IPS-15b (cell line): ENCODE measurements around the gene SDR39U1.
A peak's percentile ranks its signal among the peaks of the same experiment; 100 is the strongest.

ENCODE experiments used
- H3K27me3 ChIP-seq: one replicate; pipeline ENCODE4 v1.6.1; 2013; ENCODE audit warnings: low read length; ENCODE audit not compliant: control insufficient read depth, insufficient read depth
- H3K36me3 ChIP-seq: one replicate; pipeline ENCODE4 v1.6.1; 2013; ENCODE audit warnings: low read length; ENCODE audit not compliant: control insufficient read depth, insufficient read depth
- H3K4me1 ChIP-seq: one replicate; pipeline ENCODE4 v1.6.1; 2013; ENCODE audit warnings: mild to moderate bottlenecking, low read length; ENCODE audit not compliant: control insufficient read depth, insufficient read depth
- H3K4me3 ChIP-seq: one replicate; pipeline ENCODE4 v1.5.1; 2013; ENCODE audit warnings: low read depth, low read length
- H3K9ac ChIP-seq: one replicate; pipeline ENCODE4 v1.6.1; 2013; ENCODE audit warnings: low read depth, mild to moderate bottlenecking, low read length
- H3K9me3 ChIP-seq: one replicate; pipeline ENCODE4 v1.6.1; 2013; ENCODE audit warnings: mild to moderate bottlenecking, low read length; ENCODE audit not compliant: control insufficient read depth, insufficient read depth

SDR39U1 gene

GRCh38 chr14:24411443-24412389 lies 30.9 kb downstream of the SDR39U1 start:
- H3K9ac ChIP-seq, result no peak overlapping the region

GRCh38 chr14:24409956-24410355 lies 32.6 kb downstream of the SDR39U1 start:
- Histone ChIP-seq H3K4me1 (no peaks in the 10 kb centered on the region), H3K27me3 (no peaks in the 10 kb centered on the region), H3K4me3 (no peak overlapping the region), H3K9ac (no peak overlapping the region), H3K36me3 (peaks cover 21% of the 10 kb centered on the region), H3K9me3 (no peaks in the 10 kb centered on the region)

More at GRCh38 chr14:24411443-24412389, 30.9 kb downstream of the SDR39U1 start:
- Histone ChIP-seq H3K4me1 (no peaks in the 10 kb centered on the region), H3K27me3 (no peaks in the 10 kb centered on the region), H3K9me3 (no peaks in the 10 kb centered on the region), H3K4me3 (no peak overlapping the region), H3K36me3 (peaks cover 21% of the 10 kb centered on the region)

GRCh38 chr14:24409192-24409591 lies 33.4 kb downstream of the SDR39U1 start:
- H3K9me3 ChIP-seq, result no peaks in the 10 kb centered on the region
- H3K36me3 ChIP-seq, result peaks cover 16% of the 10 kb centered on the region
- H3K4me1 ChIP-seq, result no peaks in the 10 kb centered on the region
- H3K4me3 ChIP-seq, result no peak overlapping the region
- no peaks in the 10 kb centered on the region for H3K27me3 ChIP-seq
- no peak overlapping the region for H3K9ac ChIP-seq

- Histone ChIP-seq H3K4me1 (no peaks in the 10 kb centered on the region), H3K9me3 (no peaks in the 10 kb centered on the region), H3K36me3 (peaks cover 16% of the 10 kb centered on the region), H3K27me3 (no peaks in the 10 kb centered on the region), H3K9ac (no peak overlapping the region), H3K4me3 (no peak overlapping the region)
Measured at GRCh38 chr14:24408764-24409163, 33.8 kb downstream of the SDR39U1 start.

GRCh38 chr14:24407608-24408325 lies 34.8 kb downstream of the SDR39U1 start:
- Histone ChIP-seq H3K9me3 (no peaks in the 10 kb centered on the region), H3K4me3 (no peak overlapping the region), H3K36me3 (peaks cover 8% of the 10 kb centered on the region), H3K27me3 (no peaks in the 10 kb centered on the region), H3K9ac (no peak overlapping the region), H3K4me1 (peaks cover 5% of the 10 kb centered on the region)

GRCh38 chr14:24406416-24406815 lies 36.2 kb downstream of the SDR39U1 start:
- Histone ChIP-seq H3K4me1 (peaks cover 8% of the 10 kb centered on the region), H3K4me3 (no peak overlapping the region), H3K27me3 (no peaks in the 10 kb centered on the region), H3K9me3 (no peaks in the 10 kb centered on the region), H3K36me3 (peaks cover 12% of the 10 kb centered on the region), H3K9ac (no peak overlapping the region)

GRCh38 chr14:24404814-24405213 lies 37.8 kb downstream of the SDR39U1 start:
- Histone ChIP-seq H3K36me3 (peaks cover 6% of the 10 kb centered on the region), H3K27me3 (no peaks in the 10 kb centered on the region), H3K9ac (no peak overlapping the region), H3K9me3 (no peaks in the 10 kb centered on the region), H3K4me3 (no peak overlapping the region), H3K4me1 (peaks cover 12% of the 10 kb centered on the region)

GRCh38 chr14:24403294-24403998 lies 39.1 kb downstream of the SDR39U1 start:
- Histone ChIP-seq H3K9me3 (no peaks in the 10 kb centered on the region), H3K36me3 (peaks cover 6% of the 10 kb centered on the region), H3K4me3 (no peak overlapping the region), H3K4me1 (peaks cover 15% of the 10 kb centered on the region), H3K27me3 (no peaks in the 10 kb centered on the region), H3K9ac (no peak overlapping the region)

GRCh38 chr14:24401810-24402702 lies 40.5 kb downstream of the SDR39U1 start:
- Histone ChIP-seq H3K4me3 (no peak overlapping the region), H3K27me3 (no peaks in the 10 kb centered on the region), H3K9me3 (no peaks in the 10 kb centered on the region), H3K9ac (no peak overlapping the region), H3K4me1 (peaks cover 21% of the 10 kb centered on the region), H3K36me3 (peaks cover 4% of the 10 kb centered on the region)

- H3K36me3 ChIP-seq, result peaks cover 4% of the 10 kb centered on the region
- no peaks in the 10 kb centered on the region for H3K9me3 ChIP-seq
- peaks cover 4% of the 10 kb centered on the region for H3K27me3 ChIP-seq
- no peak overlapping the region for H3K9ac ChIP-seq
- H3K4me3 ChIP-seq, result peak overlapping the region; percentile 88
- peaks cover 21% of the 10 kb centered on the region for H3K4me1 ChIP-seq
Measured at GRCh38 chr14:24399999-24400718, 42.4 kb downstream of the SDR39U1 start.
